ENCODE data around the gene TERB2. TPM values are rescaled to one million over a fixed set of nuclear protein-coding genes. Genes with fewer than 3 reads are reported as not detected.
"Not testable (repeated sequence)": the region's sequence is repeated elsewhere in the genome, so short reads cannot be mapped to it uniquely, and the experiment has no call there.

TERB2 gene
- total RNA-seq, 1 experiment from 2014 or later: not detected

DNA sequence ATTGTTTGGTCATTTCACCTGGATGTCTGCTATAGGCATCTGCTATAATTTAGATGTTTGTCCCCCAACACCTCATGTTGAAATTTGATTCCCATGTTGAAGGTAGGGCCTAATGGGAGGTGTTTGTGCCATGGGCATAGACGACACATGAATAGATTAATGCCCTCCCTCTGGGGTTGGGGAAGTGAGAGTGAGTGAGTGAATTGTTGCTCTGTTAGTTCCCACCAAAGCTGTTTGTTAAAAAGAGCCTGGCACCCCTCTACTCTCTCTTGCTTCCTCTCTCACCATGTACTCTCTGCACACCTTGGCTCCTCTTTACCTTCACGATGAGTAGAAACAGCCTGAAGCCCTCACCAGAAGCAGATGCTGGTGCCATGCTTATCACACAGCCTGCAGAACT lies 42.6 kb downstream of the TERB2 start:
- H2BK20ac ChIP-seq (ENCODE audit: low read depth, low read length, poor library complexity, severe bottlenecking): no peak overlapping the region
- WGBS (ENCODE audit: extremely low coverage, insufficient read length, low lambda C conversion rate): no CpG with 5 or more reads among the region's 2 CpGs

DNA sequence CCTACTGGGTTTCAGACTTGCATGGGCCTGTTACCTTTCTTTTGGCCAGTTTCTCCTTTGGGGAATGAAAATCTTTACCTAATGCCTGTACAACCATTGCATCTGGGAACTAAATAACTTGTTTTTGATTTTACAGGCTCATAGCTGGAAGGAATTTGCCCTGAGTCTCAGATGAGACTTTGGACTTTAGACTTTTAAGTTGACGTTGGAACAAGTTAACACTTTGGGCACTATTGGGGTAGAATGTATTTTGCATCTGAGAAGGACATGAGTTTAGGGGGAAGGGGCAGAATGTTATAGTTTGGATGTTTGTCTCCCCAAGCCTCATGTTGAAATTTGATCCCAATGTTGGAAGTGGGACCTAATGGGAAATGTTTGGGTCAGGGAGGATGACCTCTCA lies 44.7 kb downstream of the TERB2 start:
- not testable (repeated sequence) for H3K9me3 ChIP-seq (ENCODE audit: control insufficient read depth, low read depth, low read length); H3K14ac ChIP-seq (ENCODE audit: insufficient read depth, low read length); H2BK15ac ChIP-seq (ENCODE audit: low read depth, low read length); H3K4me3 Mint-ChIP-seq; DNase-seq; H4K91ac ChIP-seq (ENCODE audit: insufficient read length, low read depth, low read length); H3K27me3 ChIP-seq (ENCODE audit: insufficient read depth, low read length); H3K23me2 ChIP-seq (ENCODE audit: insufficient read length, low read depth, low read length, poor library complexity, severe bottlenecking); H2BK20ac ChIP-seq (ENCODE audit: low read depth, low read length, poor library complexity, severe bottlenecking); H3K9ac ChIP-seq (ENCODE audit: extremely low read depth, insufficient read length, low read length); H4K20me1 ChIP-seq (ENCODE audit: control insufficient read depth, insufficient read depth, insufficient read length); H3K79me2 ChIP-seq (ENCODE audit: insufficient read depth, low read length); H3K4me1 ChIP-seq (ENCODE audit: insufficient read depth, low read length); H3K4ac ChIP-seq (ENCODE audit: low read depth, low read length); H3K4me1 Mint-ChIP-seq; H2AK5ac ChIP-seq (ENCODE audit: insufficient read length, low read length); H3K27me3 Mint-ChIP-seq (ENCODE audit: low read depth); H3K18ac ChIP-seq (ENCODE audit: insufficient read length, low read depth, low read length); H4K8ac ChIP-seq (replicated peaks; ENCODE audit: insufficient read length, low read depth, low read length); H2BK12ac ChIP-seq (ENCODE audit: insufficient read length, low read depth, low read length); H2BK120ac ChIP-seq (ENCODE audit: low read depth, low read length, poor library complexity, severe bottlenecking); H3T11ph ChIP-seq (ENCODE audit: low read length); H2AFZ ChIP-seq (ENCODE audit: low read length); H2BK5ac ChIP-seq (ENCODE audit: insufficient read length, low read length); H3K9me3 Mint-ChIP-seq; H3K56ac ChIP-seq (ENCODE audit: insufficient read length, low read depth, low read length); H3K4me2 ChIP-seq (ENCODE audit: insufficient read depth, insufficient read length, low read length); H4K5ac ChIP-seq (ENCODE audit: insufficient read length, low read depth, low read length); H3K27ac ChIP-seq (ENCODE audit: insufficient read length, low read depth, low read length); H3K27ac Mint-ChIP-seq; H3K23ac ChIP-seq (ENCODE audit: insufficient read length, low read depth, low read length); H3K36me3 Mint-ChIP-seq (ENCODE audit: insufficient read depth in 1 of 3, low read depth in 3 of 3); H3K79me1 ChIP-seq (ENCODE audit: insufficient read depth, low read depth, low read length, poor library complexity, severe bottlenecking)
- no CpG with 5 or more reads among the region's 1 CpG for WGBS (ENCODE audit: extremely low coverage, insufficient read length, low lambda C conversion rate)

More for the DNA sequence above, 42.6 kb downstream of the TERB2 start:
- H3K56ac ChIP-seq (ENCODE audit: insufficient read length, low read depth, low read length): no peak overlapping the region
- Mint-ChIP-seq H3K27me3 (ENCODE audit: low read depth) (no peaks in the 10 kb centered on the region; the same call in 1 of the 2 replicates), H3K36me3 (ENCODE audit: insufficient read depth in 1 of 3, low read depth in 3 of 3) (no peaks in the 10 kb centered on the region), H3K27ac (no peak overlapping the region), H3K4me1 (peaks cover 3% of the 10 kb centered on the region in 2 experiments; a peak in 2 of 4 replicates), H3K9me3 (peaks cover 0 to 5% of the 10 kb centered on the region in 2 experiments; a peak in 3 of 5 replicates), H3K4me3 (no peak overlapping the region)
- no peaks in the 10 kb centered on the region for H3K79me2 ChIP-seq (ENCODE audit: insufficient read depth, low read length)
- no peaks in the 10 kb centered on the region for H3K79me1 ChIP-seq (ENCODE audit: insufficient read depth, low read depth, low read length, poor library complexity, severe bottlenecking)
- no peak overlapping the region for H3T11ph ChIP-seq (ENCODE audit: low read length)
- no peak overlapping the region for H3K4me2 ChIP-seq (ENCODE audit: insufficient read depth, insufficient read length, low read length)
- H3K9ac ChIP-seq (ENCODE audit: extremely low read depth, insufficient read length, low read length): no peak overlapping the region
- H2AK5ac ChIP-seq (ENCODE audit: insufficient read length, low read length): no peak overlapping the region
- H2BK5ac ChIP-seq (ENCODE audit: insufficient read length, low read length): no peak overlapping the region
- no peak overlapping the region for H2AFZ ChIP-seq (ENCODE audit: low read length)
- no peak overlapping the region for H3K18ac ChIP-seq (ENCODE audit: insufficient read length, low read depth, low read length)
- H2BK15ac ChIP-seq (ENCODE audit: low read depth, low read length): no peak overlapping the region
- no peak overlapping the region for H4K91ac ChIP-seq (ENCODE audit: insufficient read length, low read depth, low read length)
- H4K20me1 ChIP-seq (ENCODE audit: control insufficient read depth, insufficient read depth, insufficient read length): no peaks in the 10 kb centered on the region
- no peak overlapping the region for H3K14ac ChIP-seq (ENCODE audit: insufficient read depth, low read length)
- H3K23ac ChIP-seq (ENCODE audit: insufficient read length, low read depth, low read length): no peak overlapping the region
- no peaks in the 10 kb centered on the region for H3K27me3 ChIP-seq (ENCODE audit: insufficient read depth, low read length)
- H4K5ac ChIP-seq (ENCODE audit: insufficient read length, low read depth, low read length): no peak overlapping the region
- TF ChIP-seq, protein P1, sequence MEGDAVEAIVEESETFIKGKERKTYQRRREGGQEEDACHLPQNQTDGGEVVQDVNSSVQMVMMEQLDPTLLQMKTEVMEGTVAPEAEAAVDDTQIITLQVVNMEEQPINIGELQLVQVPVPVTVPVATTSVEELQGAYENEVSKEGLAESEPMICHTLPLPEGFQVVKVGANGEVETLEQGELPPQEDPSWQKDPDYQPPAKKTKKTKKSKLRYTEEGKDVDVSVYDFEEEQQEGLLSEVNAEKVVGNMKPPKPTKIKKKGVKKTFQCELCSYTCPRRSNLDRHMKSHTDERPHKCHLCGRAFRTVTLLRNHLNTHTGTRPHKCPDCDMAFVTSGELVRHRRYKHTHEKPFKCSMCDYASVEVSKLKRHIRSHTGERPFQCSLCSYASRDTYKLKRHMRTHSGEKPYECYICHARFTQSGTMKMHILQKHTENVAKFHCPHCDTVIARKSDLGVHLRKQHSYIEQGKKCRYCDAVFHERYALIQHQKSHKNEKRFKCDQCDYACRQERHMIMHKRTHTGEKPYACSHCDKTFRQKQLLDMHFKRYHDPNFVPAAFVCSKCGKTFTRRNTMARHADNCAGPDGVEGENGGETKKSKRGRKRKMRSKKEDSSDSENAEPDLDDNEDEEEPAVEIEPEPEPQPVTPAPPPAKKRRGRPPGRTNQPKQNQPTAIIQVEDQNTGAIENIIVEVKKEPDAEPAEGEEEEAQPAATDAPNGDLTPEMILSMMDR (conservative IDR thresholded peaks at IDR 0.05): no peak
- H3K23me2 ChIP-seq (ENCODE audit: insufficient read length, low read depth, low read length, poor library complexity, severe bottlenecking): no peaks in the 10 kb centered on the region
- no peak overlapping the region for H3K4ac ChIP-seq (ENCODE audit: low read depth, low read length)
- H4K8ac ChIP-seq (replicated peaks; ENCODE audit: insufficient read length, low read depth, low read length): no peak overlapping the region
- H3K27ac ChIP-seq (ENCODE audit: insufficient read length, low read depth, low read length): no peak overlapping the region
- no peak for DNase-seq
- no peak overlapping the region for H2BK120ac ChIP-seq (ENCODE audit: low read depth, low read length, poor library complexity, severe bottlenecking)
- no peak overlapping the region for H2BK12ac ChIP-seq (ENCODE audit: insufficient read length, low read depth, low read length)
- no peaks in the 10 kb centered on the region for H3K4me1 ChIP-seq (ENCODE audit: insufficient read depth, low read length)
- H3K9me3 ChIP-seq (ENCODE audit: control insufficient read depth, low read depth, low read length): no peaks in the 10 kb centered on the region

Data from H9 (cell line).